HG02981 (cell line): Measurements from ENCODE around the gene TLR1.

Experiments
- ATAC-seq: cut with Tn5 transposase; IDR thresholded peaks from one replicate; pipeline ENCODE4 v1.9.1; 2021; ENCODE audit warnings: mild to moderate bottlenecking, moderate library complexity; ENCODE audit not compliant: unreplicated experiment

TLR1 gene, protein sequence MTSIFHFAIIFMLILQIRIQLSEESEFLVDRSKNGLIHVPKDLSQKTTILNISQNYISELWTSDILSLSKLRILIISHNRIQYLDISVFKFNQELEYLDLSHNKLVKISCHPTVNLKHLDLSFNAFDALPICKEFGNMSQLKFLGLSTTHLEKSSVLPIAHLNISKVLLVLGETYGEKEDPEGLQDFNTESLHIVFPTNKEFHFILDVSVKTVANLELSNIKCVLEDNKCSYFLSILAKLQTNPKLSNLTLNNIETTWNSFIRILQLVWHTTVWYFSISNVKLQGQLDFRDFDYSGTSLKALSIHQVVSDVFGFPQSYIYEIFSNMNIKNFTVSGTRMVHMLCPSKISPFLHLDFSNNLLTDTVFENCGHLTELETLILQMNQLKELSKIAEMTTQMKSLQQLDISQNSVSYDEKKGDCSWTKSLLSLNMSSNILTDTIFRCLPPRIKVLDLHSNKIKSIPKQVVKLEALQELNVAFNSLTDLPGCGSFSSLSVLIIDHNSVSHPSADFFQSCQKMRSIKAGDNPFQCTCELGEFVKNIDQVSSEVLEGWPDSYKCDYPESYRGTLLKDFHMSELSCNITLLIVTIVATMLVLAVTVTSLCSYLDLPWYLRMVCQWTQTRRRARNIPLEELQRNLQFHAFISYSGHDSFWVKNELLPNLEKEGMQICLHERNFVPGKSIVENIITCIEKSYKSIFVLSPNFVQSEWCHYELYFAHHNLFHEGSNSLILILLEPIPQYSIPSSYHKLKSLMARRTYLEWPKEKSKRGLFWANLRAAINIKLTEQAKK

GRCh38 chr4:38804654-38805295 is at the start of gene TLR1:
Gene TLR1, minus strand, starts transcription at chr4:38804791. Its CDS starts 5,960 bp downstream, at chr4:38798831.
- ATAC-seq: peak; percentile 32

DNA sequence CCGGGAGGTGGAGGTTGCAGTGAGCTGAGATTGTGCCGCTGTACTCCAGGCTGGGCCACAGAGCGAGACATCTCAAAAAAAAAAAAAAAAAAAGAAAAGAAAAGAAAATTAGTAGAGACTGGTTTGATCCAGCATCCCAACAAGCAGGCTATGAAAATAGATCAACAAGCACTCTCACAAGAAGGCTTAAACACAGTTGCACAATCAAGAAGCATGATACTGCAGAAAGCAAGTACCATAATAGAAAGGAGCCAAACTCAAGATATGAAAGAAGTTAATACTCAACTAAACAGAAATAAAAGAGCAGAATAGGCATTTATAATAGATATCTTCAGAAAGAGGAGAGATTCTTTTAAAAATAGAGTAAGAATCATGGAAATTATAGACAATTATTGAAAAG is 41.4 kb upstream of the TLR1 start:
- no peak for ATAC-seq

GRCh38 chr4:38842994-38843393 is 38.4 kb upstream of the TLR1 start:
- no peak for ATAC-seq

GRCh38 chr4:38837849-38838248 is 33.3 kb upstream of the TLR1 start:
- ATAC-seq: no peak

DNA sequence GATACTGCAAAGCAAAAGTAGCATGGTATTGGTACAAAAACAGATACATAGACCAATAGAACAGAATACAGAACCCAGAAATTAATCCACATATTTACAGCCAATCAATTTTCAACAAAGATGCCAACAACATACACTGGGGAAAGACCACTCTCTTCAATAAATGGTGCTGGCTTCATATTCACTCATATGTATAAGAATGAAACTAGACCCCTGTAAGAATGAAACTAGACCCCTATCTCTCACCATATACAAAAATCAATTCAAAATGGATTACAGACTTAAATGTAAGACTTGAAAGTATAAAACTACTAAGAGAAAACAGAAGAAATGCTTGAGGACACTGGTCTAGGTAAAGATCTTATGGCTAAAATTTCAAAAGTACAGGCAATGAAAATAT is 32.7 kb upstream of the TLR1 start:
- no peak for ATAC-seq

DNA sequence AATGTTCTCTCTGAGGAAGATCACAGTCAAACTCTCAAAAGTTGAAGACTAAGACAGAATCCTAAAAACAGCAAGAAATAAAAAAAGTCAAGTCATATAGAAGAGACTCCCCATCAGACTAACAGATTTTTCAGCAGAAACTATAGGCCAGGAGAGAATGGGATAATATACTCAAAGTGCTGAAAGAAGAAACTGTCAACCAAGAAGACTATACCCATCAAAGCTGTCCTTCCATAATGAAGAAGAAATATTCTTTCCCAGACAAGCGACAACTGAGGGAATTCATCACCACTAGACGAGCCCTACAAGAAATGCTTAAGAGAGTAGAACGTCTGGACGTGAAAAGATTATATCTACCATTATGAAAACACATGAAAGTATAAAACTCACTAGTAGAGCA is 30.0 kb upstream of the TLR1 start:
- no peak for ATAC-seq

GRCh38 chr4:38832624-38833528 is 28.3 kb upstream of the TLR1 start:
- ATAC-seq: no peak

DNA sequence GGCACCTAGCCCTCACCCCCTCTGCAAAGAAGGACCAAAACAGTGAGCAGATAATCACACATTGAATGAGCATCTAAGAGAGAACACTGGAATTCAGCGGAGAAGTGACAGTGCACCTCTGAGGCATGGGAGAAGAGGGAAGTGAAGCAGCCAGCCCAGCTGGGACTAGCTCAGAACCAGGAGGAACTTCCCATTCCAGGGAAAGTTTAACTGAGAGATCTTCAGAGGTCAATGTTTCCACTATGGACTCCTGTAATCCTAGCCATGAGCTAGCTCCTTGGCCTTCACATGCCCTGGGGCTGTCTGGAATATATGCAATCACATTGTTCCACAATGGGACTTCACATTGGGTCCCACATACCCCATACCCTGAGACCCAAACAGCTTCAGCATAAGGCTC is 27.6 kb upstream of the TLR1 start:
- no peak for ATAC-seq

DNA sequence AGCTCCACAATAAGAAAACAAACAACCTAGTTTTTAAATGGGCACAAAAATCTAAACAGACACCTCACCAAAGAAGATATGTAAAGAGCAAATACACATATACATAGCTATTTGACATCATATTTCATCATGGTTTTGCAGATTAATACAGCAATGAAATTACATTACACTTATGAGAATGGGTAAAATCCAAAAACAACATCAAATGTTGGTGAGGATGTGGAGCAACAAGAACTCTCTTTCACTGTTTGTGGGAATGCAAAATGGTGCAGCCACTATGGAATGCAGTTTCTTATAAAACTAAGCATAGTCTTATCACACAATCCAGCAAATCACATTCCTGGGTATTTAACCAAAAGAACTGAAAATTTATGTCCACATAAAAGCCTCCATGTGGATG is 27.1 kb upstream of the TLR1 start:
- no peak for ATAC-seq

- ATAC-seq: no peak
Observed at GRCh38 chr4:38829237-38829636, 24.6 kb upstream of the TLR1 start.

DNA sequence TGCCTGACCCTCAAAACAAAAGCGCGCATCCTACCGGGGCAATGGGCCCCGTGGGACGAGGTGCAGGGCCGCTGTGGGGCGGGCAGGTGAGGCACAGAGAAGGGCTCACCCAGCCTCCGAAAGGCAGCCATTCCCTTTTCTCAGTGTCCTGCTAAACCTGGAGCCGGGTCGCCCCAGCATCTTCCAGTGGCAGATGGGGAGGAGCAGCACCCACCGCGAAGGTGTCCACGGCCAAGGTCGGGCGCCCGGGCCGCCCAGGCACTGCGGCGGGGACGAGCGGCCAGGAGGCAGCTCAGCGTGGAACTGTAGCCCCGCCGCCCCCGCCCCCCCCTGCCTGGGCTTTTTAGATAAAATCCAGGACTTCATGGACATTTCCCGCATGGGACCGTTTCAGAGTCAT is 19.2 kb upstream of the TLR1 start:
- ATAC-seq: no peak

- no peak for ATAC-seq
Observed at GRCh38 chr4:38822748-38823303, 18.2 kb upstream of the TLR1 start.

- no peak for ATAC-seq
Observed at GRCh38 chr4:38821739-38822138, 17.1 kb upstream of the TLR1 start.

- ATAC-seq: peak; percentile 45
Observed at GRCh38 chr4:38820329-38821061, 15.9 kb upstream of the TLR1 start.

GRCh38 chr4:38819569-38819968 is 15.0 kb upstream of the TLR1 start:
- ATAC-seq: no peak

DNA sequence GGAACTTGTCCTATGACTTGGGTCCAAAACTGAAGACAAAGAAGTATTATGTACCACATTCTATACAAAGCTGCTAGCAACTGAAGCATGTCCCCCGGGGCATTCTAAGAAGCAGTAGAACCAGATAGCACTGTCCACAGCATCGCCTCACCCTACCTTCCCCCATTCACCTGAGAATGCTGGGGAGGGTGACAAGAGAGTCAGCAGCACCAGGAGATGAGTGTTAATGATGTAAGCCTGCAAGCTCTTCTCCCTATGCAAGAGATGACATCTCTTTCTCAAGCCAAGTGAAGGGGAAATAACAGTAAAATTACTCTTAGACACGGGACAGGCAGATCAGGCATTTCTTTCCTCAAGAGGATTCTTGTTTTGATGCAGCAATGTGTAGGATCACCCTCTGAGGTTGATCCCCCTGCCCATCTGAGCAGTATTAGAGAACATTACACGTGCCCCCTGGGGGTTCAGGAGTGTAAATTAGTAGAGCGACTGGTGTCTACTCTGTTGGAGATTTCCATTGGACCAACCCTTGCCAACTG is 13.9 kb upstream of the TLR1 start:
- peak; percentile 49 for ATAC-seq

- no peak for ATAC-seq
Observed at GRCh38 chr4:38815885-38816782, 11.5 kb upstream of the TLR1 start.

DNA sequence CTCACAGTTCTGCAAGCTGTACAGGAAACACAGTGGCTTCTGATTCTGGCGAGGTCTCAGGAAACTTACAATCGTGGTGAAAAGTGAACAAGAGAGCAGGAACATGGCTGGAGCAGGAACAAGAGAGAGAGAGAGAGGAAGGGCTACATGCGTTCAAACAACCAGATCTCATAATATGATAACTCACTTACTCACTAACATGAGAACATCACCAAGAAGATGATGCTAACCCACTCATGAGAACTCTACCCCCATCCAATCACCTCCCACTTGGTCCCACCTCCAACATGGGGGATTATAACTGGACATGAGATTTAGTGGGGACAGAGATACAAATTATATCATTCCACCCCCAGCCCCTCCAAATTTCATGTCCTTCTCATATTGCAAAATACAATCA is 9.8 kb upstream of the TLR1 start:
- ATAC-seq: no peak
